Type B pancreatic cell (in vitro differentiated cells): ENCODE data around the gene PTBP3. TPM values are rescaled to one million over a fixed set of nuclear protein-coding genes. Genes with fewer than 3 reads are reported as not detected.

Experiments used
- DNase-seq: peaks from one replicate; pipeline ENCODE4 v3.0.0; 2021; ENCODE audit warnings: mixed read lengths; ENCODE audit not compliant: unreplicated experiment; ENCODE audit errors: extremely low spot score
- H3K27ac Mint-ChIP-seq: 2 replicates; pipeline ENCODE4 v1.8.0; 2021; ENCODE audit warnings: mild to moderate bottlenecking, mixed read lengths
- H3K27me3 Mint-ChIP-seq: 2 replicates; pipeline ENCODE4 v1.8.0; 2021; ENCODE audit warnings: mixed read lengths
- H3K36me3 Mint-ChIP-seq: 2 replicates; pipeline ENCODE4 v1.8.0; 2021; ENCODE audit warnings: mixed read lengths
- H3K4me1 Mint-ChIP-seq: one replicate; pipeline ENCODE4 v1.8.0; 2021; ENCODE audit warnings: mixed read lengths; ENCODE audit not compliant: unreplicated experiment
- H3K4me3 Mint-ChIP-seq: 2 replicates; pipeline ENCODE4 v1.8.0; 2021; ENCODE audit warnings: mild to moderate bottlenecking, mixed read lengths
- H3K9me3 Mint-ChIP-seq: 2 replicates; pipeline ENCODE4 v1.8.0; 2021; ENCODE audit warnings: mixed read lengths
- CTCF ChIP-seq: fragments of 200-600 bp; sonication (generic); conservative IDR thresholded peaks from 2 replicates; pipeline ENCODE4 v1.5.0; 2021; ENCODE audit warnings: antibody characterized with exemption, mild to moderate bottlenecking
- total RNA-seq: library from RNA; stranded (reverse); gene quantifications from 2 replicates; pipeline ENCODE4 v1.2.1, GENCODE V29; 2021; ENCODE audit warnings: low replicate concordance

PTBP3 gene
- total RNA-seq, 1 donor from 2014 or later, result 78.6 TPM

GRCh38 chr9:112233769-112234168, 99.7 kb downstream of the PTBP3 start:
- no peaks in the 10 kb centered on the region for H3K27me3 Mint-ChIP-seq
- H3K9me3 Mint-ChIP-seq, result no peaks in the 10 kb centered on the region
- no peak for TF ChIP-seq CTCF
- H3K36me3 Mint-ChIP-seq, result peaks cover 14% of the 10 kb centered on the region
- no peaks in the 10 kb centered on the region for H3K4me1 Mint-ChIP-seq
- H3K4me3 Mint-ChIP-seq, result no peak overlapping the region
- DNase-seq, result no peak
- H3K27ac Mint-ChIP-seq, result peak overlapping the region; percentile 71

GRCh38 chr9:112232233-112232632, 101.2 kb downstream of the PTBP3 start:
- Mint-ChIP-seq H3K27me3 (no peaks in the 10 kb centered on the region), H3K4me3 (no peak overlapping the region), H3K4me1 (no peaks in the 10 kb centered on the region), H3K36me3 (peaks cover 13% of the 10 kb centered on the region), H3K9me3 (no peaks in the 10 kb centered on the region), H3K27ac (no peak overlapping the region)
- no peak for DNase-seq
- TF ChIP-seq CTCF, result no peak

- Mint-ChIP-seq H3K27me3 (no peaks in the 10 kb centered on the region), H3K9me3 (no peaks in the 10 kb centered on the region), H3K36me3 (peaks cover 34% of the 10 kb centered on the region), H3K4me1 (no peaks in the 10 kb centered on the region), H3K27ac (no peak overlapping the region), H3K4me3 (no peak overlapping the region)
- no peak for DNase-seq
- no peak for TF ChIP-seq CTCF
These were observed 107.3 kb downstream of the PTBP3 start for GRCh38 chr9:112226091-112226490.

GRCh38 chr9:112224401-112225289, 108.8 kb downstream of the PTBP3 start:
- Mint-ChIP-seq H3K4me3 (no peak overlapping the region), H3K9me3 (no peaks in the 10 kb centered on the region), H3K27ac (no peak overlapping the region), H3K36me3 (peaks cover 33% of the 10 kb centered on the region), H3K4me1 (no peaks in the 10 kb centered on the region), H3K27me3 (no peaks in the 10 kb centered on the region)
- no peak for DNase-seq
- TF ChIP-seq CTCF, result no peak

- Mint-ChIP-seq H3K36me3 (peaks cover 30% of the 10 kb centered on the region), H3K27ac (no peak overlapping the region), H3K4me3 (no peak overlapping the region), H3K9me3 (no peaks in the 10 kb centered on the region), H3K27me3 (no peaks in the 10 kb centered on the region), H3K4me1 (peaks cover 5% of the 10 kb centered on the region)
- DNase-seq, result no peak
- TF ChIP-seq CTCF, result no peak
These were observed 114.5 kb downstream of the PTBP3 start for GRCh38 chr9:112218908-112219307.
